Measurements from ENCODE around the gene DMTF1.
"Not testable (repeated sequence)": the region's sequence is repeated elsewhere in the genome, so short reads cannot be mapped to it uniquely, and the experiment has no call there.

DMTF1 gene

DNA sequence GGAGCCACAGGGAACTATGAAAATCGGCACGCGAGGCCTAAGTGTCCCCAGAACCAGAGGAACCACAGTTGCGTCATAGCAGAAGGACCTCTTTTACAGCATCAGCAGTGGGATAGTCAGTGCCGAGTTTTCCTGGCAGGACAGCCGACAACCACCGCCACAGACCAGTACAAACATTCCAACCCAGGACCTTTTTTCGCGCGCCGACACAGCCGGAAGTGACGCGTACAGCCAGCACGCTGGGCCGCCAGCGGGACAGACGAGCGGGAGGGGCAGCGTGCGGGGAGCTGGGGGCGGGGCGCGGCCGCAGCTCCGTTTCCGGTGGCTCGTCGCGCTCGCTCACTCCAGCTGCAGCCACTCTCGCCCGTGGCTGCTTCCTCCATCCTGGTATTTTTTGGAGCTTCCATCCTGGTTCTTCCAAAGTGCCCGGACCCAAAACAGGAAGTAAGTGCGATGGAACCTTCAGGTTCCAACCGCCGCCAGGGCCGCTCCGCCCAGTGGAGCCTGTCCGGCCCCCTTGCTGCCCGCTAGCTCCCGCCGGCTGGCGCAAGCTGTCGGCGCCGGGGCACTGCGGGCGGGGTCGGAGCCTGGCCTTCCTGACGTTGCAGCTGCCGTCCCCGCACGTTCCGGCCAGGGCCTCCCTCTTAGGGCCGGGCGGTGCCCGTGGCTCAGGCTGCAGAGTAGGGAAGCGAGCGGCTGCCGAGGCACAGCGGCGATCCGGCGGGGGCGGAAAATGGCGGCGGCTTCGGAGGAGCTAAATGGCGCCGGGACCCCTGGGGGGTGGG, at the start of gene DMTF1:
Gene DMTF1 (plus strand): TSS at position 342 of the 785 bp plus-strand sequence. CDS start 12,489 bp downstream, outside the sequence.
- peak; percentile 87 for DNase-seq

GRCh38 chr7:87105401-87105800, 46.9 kb upstream of the DMTF1 start:
- no peak for DNase-seq

GRCh38 chr7:87106974-87107612, 45.2 kb upstream of the DMTF1 start:
- no peak for DNase-seq

DNA sequence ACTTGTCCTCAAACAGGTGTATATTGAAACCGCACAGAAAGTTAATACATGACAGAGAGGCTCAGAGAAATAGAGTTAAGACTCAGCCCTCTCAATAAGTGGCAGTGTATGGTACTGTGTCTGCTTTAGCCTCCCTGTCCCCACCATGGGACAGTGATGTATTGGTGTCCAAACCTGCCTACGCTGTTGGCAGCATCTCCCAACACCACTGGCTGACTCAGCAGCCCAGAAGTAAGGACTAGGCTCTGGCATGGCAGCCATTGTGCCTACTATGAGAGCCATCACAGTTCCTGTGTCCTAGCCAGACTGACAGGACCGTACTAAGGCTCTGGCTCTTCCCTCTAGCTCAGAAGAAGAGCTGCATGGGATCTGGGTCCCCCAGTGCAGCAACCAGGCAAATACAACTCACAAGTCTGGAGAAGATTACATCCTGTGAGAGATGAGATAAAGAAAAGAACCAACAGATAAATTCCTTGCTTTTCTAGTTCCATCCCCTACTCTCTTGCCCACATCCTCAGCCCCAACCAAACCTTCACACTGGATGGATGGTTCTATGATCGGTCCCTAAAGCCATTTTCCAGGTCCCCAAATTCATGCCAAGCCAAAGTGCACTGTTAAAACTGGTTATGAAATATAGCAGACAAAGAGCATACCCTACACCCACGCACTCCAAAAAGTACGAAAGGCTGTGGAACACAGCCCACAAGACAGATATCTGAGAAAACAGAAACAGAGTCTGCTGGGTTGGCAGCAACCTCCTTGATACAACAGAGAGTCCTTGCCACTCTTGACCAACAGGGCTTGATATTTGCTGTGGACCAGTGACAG, 44.1 kb upstream of the DMTF1 start:
- no peak for DNase-seq

DNA sequence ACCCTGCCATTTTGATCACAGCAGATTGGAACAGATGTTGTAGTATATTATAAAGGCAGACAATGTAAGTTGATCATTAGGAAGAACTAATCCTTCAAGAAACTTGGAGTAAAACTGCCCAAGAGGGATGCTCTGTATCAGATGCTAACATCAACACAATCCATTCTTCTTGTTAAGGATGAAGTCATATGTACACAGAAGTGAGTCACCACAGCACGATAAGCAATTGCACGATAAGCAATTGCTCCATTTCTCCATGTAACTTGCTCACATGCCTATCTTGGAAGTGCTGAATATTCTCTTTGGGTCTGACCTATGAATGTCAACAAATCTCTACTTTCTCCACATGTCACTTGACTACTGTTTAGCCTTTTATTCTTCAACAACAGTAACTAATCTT, 41.5 kb upstream of the DMTF1 start:
- no peak for DNase-seq

GRCh38 chr7:87111877-87112276, 40.4 kb upstream of the DMTF1 start:
- DNase-seq: no peak

- no peak for DNase-seq
Measured at GRCh38 chr7:87113077-87113476, 39.2 kb upstream of the DMTF1 start.

DNA sequence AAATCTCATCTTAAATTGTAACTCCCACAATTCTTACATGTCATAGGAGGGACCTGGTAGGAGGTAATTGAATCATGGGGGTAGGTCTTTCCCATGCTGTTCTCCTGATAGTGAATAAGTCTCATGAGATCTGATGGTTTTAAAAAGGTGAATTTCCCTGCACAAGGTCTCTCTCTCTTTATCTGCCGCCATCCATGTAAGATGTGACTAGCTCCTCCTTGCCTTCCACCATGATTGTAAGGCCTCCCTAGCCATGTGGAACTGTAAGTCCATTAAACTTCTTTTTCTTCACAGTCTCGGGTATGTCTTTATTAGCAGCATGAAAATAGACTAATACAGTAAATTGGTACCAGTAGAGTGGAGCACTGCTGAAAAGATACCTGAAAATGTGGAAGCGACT, 38.3 kb upstream of the DMTF1 start:
- DNase-seq: not testable (repeated sequence)

DNA sequence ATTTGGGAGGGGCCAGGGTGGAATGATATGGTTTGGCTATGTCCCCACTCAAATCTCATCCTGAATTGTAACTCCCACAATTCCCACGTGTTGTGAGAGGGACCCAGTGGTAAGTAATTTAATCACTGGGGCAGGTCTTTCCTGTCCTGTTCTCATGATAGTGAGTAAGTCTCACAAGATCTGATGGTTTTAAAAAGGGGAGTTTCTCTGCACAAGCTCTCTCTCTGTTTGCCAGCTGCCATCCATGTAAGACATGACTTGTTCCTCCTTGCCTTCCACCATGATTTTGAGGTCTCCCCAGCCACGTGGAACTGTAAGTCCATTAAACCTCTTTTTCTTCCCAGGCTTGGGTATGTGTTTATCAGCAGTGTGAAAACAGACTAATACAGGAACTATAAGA, 36.5 kb upstream of the DMTF1 start:
- not testable (repeated sequence) for DNase-seq

DNA sequence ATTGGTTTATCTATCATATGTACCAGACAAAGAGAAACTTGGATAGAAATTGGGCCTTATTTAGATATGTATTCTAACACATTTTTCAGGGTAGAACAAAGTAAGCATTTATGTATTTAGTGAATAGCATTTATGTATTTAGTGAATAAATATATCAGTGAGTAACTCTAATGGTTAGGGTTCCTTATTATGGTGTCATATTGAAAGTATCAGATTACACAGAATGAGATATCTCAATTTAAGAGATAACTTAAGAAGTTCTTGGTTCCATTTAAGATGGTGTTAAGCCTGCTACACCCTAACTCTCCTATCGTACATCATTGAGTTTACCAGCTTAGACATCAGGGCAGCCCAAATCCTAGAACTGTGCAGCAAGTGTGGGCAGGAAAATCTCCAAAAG, 35.9 kb upstream of the DMTF1 start:
- DNase-seq: no peak

DNA sequence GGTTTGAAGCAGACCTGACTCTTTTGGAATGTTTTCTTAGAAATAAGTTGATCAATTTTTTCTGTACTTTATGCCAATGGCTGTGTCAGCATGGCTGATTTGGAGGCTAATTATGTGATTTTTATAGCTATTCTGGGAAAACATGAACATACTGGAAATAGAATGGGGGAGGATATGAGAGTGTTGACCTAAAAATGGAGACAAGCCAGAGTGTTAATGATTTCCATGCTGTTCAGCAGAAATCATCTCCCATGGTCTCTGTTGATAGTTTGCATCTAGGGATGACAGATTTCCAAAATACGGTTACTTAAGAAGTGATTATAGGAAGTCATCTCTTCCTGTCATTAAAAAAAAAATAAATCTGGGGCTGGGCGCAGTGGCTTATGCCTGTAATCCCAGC, 32.7 kb upstream of the DMTF1 start:
- DNase-seq: no peak

- no peak for DNase-seq
Measured at GRCh38 chr7:87123105-87123504, 29.1 kb upstream of the DMTF1 start.

DNA sequence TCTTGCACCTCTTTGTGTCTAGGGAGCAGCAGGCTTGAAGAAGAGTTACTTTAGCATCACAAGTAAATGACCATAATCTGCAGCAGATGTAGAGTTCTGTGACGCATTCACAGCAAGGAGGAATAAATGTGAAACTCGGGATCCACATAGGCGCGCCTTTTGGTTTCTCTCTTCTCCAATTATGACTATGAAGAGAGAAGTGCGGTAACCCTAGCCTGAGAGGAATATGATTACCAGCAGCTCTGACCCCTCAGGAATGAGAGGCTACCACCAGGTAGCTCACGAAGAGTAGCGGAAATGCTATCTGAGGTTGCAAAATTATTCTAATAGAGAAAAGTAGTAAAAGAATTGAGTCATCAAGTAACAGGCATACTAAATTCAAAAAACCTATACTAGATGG, 25.2 kb upstream of the DMTF1 start:
- DNase-seq: no peak

DNA sequence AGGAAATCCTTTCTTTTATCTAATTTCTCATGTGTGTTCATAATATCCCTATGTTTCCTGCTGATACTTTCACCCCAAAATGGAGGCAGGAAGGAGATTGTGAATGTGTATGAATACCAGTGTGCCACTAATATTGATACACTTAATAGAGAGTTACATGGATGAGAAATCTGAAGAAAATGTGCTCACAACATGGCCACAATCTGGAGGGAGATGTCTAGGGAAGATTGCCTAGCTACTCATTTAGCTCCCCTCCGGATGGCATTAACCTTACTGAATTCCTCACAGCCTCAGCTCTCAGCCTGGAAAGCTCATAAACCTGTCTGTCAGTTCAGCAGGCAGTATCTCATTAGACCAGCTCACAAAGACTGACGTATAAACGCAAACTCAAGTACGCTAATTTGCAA, 23.4 kb upstream of the DMTF1 start:
- DNase-seq: no peak

- no peak for DNase-seq
Measured at GRCh38 chr7:87129332-87129731, 22.9 kb upstream of the DMTF1 start.

- no peak for DNase-seq
Measured at GRCh38 chr7:87129848-87130247, 22.4 kb upstream of the DMTF1 start.

DNA sequence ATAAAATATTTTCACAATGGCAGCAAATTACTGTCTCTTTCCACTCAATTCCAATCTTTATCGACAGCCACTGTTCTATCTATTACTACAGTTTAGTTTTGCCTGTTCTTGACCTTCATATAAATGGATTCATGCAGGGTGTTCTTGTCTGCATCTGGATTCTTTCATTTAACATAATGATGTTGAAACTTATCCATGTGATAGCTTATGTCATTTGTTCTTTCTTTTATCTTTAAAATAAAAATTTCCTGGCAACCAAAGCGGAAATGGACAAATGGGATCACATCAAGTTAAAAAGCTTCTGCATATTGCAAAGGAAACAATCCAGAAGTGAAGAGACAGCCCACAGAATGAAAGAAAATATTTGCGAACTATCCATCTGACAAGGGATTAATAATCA, 20.5 kb upstream of the DMTF1 start:
- DNase-seq: no peak

DNA sequence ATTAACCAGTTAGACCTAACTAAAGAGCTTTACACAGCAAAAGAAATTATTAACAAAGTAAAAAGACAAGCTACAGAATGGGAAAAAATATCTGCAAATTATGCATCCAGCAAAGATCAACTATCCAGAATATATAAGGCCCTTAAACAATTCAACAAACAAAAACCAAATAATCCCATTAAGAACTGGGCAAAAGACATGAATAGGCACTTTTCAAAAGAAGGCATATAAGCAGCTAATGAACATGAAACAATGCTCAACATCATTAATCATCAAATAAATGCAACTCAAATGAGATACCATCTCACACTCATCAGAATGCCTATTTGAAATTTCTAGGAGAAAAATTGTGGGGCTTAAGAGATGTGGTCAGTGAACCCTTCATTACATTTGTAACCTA, 15.0 kb upstream of the DMTF1 start:
- DNase-seq: no peak

DNA sequence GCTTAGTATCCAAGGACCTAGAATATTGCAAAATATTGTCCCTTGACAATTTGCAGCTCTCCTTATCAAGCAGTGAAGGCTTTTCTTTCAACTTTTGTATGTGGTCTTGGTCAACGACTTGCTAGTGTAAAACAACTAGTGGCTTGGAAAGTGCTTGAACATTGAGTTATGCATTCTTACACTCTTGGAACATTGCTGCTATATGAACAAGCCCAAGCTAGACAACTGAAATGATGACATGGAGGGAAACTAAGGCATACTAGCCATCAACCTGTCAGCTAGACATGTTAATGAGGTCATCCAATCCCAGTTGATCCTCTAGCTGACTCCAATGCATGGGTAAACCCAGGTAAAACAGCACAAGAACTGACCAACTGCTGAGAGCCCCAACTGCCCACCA, 12.7 kb upstream of the DMTF1 start:
- DNase-seq: no peak

DNA sequence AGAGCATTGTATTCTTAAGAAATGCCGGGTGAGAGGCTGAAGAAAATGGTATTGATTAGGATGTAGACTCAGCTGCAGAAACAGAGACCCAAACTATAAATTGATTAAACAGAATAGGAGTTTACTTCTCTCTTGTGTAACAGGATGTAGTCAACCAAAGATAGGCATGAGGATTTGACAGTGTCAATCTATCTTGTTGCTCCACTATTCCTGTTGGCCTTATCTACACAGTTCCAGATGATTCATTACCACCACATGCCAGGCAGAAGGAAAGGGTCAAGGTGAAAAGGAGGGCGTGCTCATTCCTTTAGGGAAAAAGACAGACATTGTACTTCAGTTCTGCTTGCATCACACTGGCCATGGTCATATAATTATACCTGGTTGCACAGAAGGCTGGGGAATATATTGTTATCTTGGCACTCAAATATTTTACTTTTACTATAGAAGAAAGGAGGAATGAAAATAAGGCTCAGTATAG, 11.9 kb upstream of the DMTF1 start:
- no peak for DNase-seq

DNA sequence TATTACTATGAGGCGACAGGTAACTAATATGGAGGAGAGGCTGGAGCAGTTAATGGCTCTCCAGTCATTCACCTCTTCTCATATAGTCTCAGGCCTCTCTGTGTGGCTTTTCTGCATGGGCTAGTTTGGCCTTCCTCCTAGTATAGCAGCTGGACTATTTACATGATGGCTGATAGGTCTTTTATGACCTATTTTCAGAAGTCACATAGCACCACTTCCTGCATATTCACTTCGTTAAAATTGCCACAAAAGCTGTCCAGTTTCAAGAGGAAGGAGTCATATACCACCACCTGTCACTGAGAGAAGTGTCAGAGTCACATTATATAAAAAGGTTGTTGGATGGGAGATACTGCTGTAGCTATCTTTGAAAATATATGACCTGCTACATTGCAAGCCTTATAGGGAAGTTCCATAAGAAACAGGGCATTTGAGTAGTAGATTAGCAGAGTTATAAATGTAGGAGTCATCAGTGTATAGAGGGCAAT, 8.0 kb upstream of the DMTF1 start:
- DNase-seq: no peak

DNA sequence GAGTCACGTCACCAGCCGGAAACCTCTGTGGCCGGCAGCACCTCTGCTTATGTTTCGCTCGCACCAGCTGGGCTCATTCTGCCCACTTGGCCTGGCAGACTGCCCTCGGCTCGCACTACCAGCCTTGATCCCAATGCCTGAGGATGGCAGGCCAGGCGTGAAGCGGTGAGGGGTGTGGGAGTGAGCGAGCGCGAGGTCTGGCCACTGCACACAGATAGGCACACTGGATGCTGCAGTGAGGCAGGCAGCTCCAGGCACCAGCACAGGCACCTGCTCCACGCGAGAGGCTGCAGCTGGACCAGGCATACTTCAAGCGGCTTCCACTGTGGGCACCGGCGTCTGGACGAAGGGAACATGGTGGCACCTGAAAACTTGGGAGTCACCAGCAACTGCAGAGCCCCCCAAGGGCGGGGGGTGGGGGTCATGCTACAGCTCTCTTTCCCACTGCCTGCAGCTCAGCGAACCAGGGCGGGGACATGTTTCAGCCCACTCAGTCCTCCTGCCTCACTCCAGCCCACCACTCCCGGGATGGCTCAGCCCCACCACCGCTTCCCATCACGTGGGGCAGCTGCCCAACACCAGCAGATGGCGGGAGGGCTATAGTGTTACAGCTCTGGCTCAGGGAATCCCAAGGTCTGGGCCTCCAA, 5.4 kb upstream of the DMTF1 start:
- no peak for DNase-seq

- DNase-seq: no peak
Measured at GRCh38 chr7:87147500-87147899, 4.8 kb upstream of the DMTF1 start.

Measured in CD4-positive, alpha-beta T cell treated with Interleukin-10 for 1 hour (primary cell).